Left lobe of liver (tissue), 2 donors: Measurements from ENCODE around the gene F8. TPM values are rescaled to one million over a fixed set of nuclear protein-coding genes. Genes with fewer than 3 reads are reported as not detected.
A peak's percentile ranks its signal among the peaks of the same experiment; 100 is the strongest.
"Not testable (repeated sequence)": the region's sequence is repeated elsewhere in the genome, so short reads cannot be mapped to it uniquely, and the experiment has no call there.

ENCODE experiments used
- ATAC-seq: fragments of 200-7000 bp; cut with Tn5 transposase; one replicate; pipeline ENCODE4 v1.9.1; 2020; ENCODE audit warnings: mild to moderate bottlenecking, moderate library complexity
- DNase-seq: peaks from one replicate; pipeline ENCODE4 v3.0.0-alpha.2; 2020; ENCODE audit warnings: low spot score
- total RNA-seq: library from RNA; stranded (reverse); gene quantifications from one replicate; pipeline ENCODE4 v1.2.1, GENCODE V29; 2021
- donor health status: DM: no; HTN: no; CAD: no; lungs with moderate emphysema.
- donor health status: DM: no; HTN: yes; CAD: no.

The F8 gene
- total RNA-seq, 1 donor from 2014 or later, result 22.6 TPM

GRCh38 chrX:155031657-155032056 lies 9.1 kb upstream of the F8 start:
- DNase-seq (no peak), ATAC-seq (no peak)

GRCh38 chrX:155028877-155029291 lies 6.4 kb upstream of the F8 start:
- DNase-seq, result no peak
- no peak for ATAC-seq

GRCh38 chrX:155028129-155028528 lies 5.6 kb upstream of the F8 start:
- no peak for DNase-seq
- no peak for ATAC-seq

GRCh38 chrX:155027509-155028066 lies 5.1 kb upstream of the F8 start:
- no peak for DNase-seq
- ATAC-seq, result peak; percentile 39

- peak; percentile 86 for ATAC-seq
- DNase-seq, result peak; percentile 95
Observed at GRCh38 chrX:155026727-155027508, 4.4 kb upstream of the F8 start, which contains the start of gene FUNDC2. TSS of gene FUNDC2 (plus strand) at chrX:155026844. CDS start at chrX:155026939, 95 bp downstream.

- DNase-seq (no peak), ATAC-seq (no peak)
Observed at GRCh38 chrX:155026420-155026726, 3.9 kb upstream of the F8 start.

- ATAC-seq, result no peak
- no peak for DNase-seq
Observed at GRCh38 chrX:155023907-155024833, 1.6 kb upstream of the F8 start.

GRCh38 chrX:155020591-155020990 lies 1.9 kb downstream of the F8 start:
- no peak for ATAC-seq
- no peak for DNase-seq

GRCh38 chrX:155009994-155010472 lies 12.5 kb downstream of the F8 start:
- peak; percentile 43 for DNase-seq
- ATAC-seq, result peak; percentile 57

- ATAC-seq, result peak; percentile 34
- DNase-seq, result not testable (repeated sequence)
Observed at GRCh38 chrX:155008578-155008977, 13.9 kb downstream of the F8 start.

GRCh38 chrX:155006913-155007671 lies 15.4 kb downstream of the F8 start:
- ATAC-seq (peak; percentile 80), DNase-seq (peak; percentile 53)

- not testable (repeated sequence) for ATAC-seq, DNase-seq
Observed at GRCh38 chrX:155006379-155006778, 16.1 kb downstream of the F8 start.

GRCh38 chrX:155005190-155005589 lies 17.3 kb downstream of the F8 start:
- DNase-seq (no peak), ATAC-seq (no peak)

- ATAC-seq (no peak), DNase-seq (no peak)
Observed at GRCh38 chrX:155001873-155002272, 20.6 kb downstream of the F8 start.

GRCh38 chrX:155000841-155001240 lies 21.7 kb downstream of the F8 start:
- DNase-seq (no peak), ATAC-seq (no peak)

GRCh38 chrX:154998204-154998880 lies 24.2 kb downstream of the F8 start:
- DNase-seq (no peak), ATAC-seq (no peak)

- DNase-seq, result no peak
- ATAC-seq, result no peak
Observed at GRCh38 chrX:154991476-154991875, 31.0 kb downstream of the F8 start.

GRCh38 chrX:154991039-154991438 lies 31.5 kb downstream of the F8 start:
- ATAC-seq, result no peak
- DNase-seq, result no peak

GRCh38 chrX:154990496-154990895 lies 32.0 kb downstream of the F8 start:
- DNase-seq, result no peak
- ATAC-seq, result no peak

GRCh38 chrX:154988719-154989118 lies 33.8 kb downstream of the F8 start:
- ATAC-seq (peak; percentile 80), DNase-seq (peak; percentile 47)
